HepG2 (cell line): Measurements from ENCODE around the gene NFIL3. TPM values are rescaled to one million over a fixed set of nuclear protein-coding genes. Genes with fewer than 3 reads are reported as not detected.

ENCODE experiments used
- ADNP ChIP-seq: sonication (generic); formaldehyde crosslinking; IDR thresholded peaks from 2 replicates; pipeline ENCODE4 v1.4.0; 2020; ENCODE audit warnings: missing genetic modification reagents
- ASH2L ChIP-seq: fragments of 300-600, 200-600 bp; sonication (generic); IDR thresholded peaks from 2 replicates; pipeline ENCODE4 v1.7.0; 2017; ENCODE audit warnings: low read depth, mild to moderate bottlenecking, moderate library complexity, mixed read lengths, low read length; ENCODE audit not compliant: insufficient read length
- E2F2 ChIP-seq: sonication (generic); formaldehyde crosslinking; IDR thresholded peaks from 2 replicates; pipeline ENCODE4 v1.4.0; 2020; ENCODE audit warnings: missing genetic modification reagents, borderline replicate concordance
- FOXO1 ChIP-seq: sonication (generic); formaldehyde crosslinking; IDR thresholded peaks from 2 replicates; pipeline ENCODE4 v1.4.0; 2020; ENCODE audit warnings: missing genetic modification reagents
- FOXP4 ChIP-seq: sonication (generic); formaldehyde crosslinking; IDR thresholded peaks from 2 replicates; pipeline ENCODE4 v1.4.0; 2020; ENCODE audit warnings: missing genetic modification reagents
- HDAC2 ChIP-seq: sonication (generic); formaldehyde crosslinking; IDR thresholded peaks from 2 replicates; pipeline ENCODE4 v1.4.0; 2020; ENCODE audit warnings: missing genetic modification reagents
- KAT8 ChIP-seq: IDR thresholded peaks from 2 replicates; pipeline ENCODE4 v1.6.1; 2016; ENCODE audit warnings: missing genetic modification reagents, missing compliant biosample characterization
- NAIF1 ChIP-seq: sonication (generic); formaldehyde crosslinking; IDR thresholded peaks from 2 replicates; pipeline ENCODE4 v1.5.0; 2020; ENCODE audit warnings: mild to moderate bottlenecking, missing genetic modification reagents, borderline replicate concordance
- PLSCR1 ChIP-seq: sonication (generic); formaldehyde crosslinking; IDR thresholded peaks from 2 replicates; pipeline ENCODE4 v1.5.0; 2020; ENCODE audit warnings: missing genetic modification reagents, mild to moderate bottlenecking, borderline replicate concordance
- RAD51 ChIP-seq: fragments of 450-650 bp; IDR thresholded peaks from 2 replicates; pipeline ENCODE4 v1.6.1; 2016; ENCODE audit warnings: borderline replicate concordance
- SPEN ChIP-seq: sonication (generic); formaldehyde crosslinking; IDR thresholded peaks from 2 replicates; pipeline ENCODE4 v1.5.1; 2020; ENCODE audit warnings: low read depth, mild to moderate bottlenecking, missing genetic modification reagents
- U2AF2 ChIP-seq: fragments of 200-400 bp; formaldehyde crosslinking; IDR thresholded peaks from 2 replicates; pipeline ENCODE4 v1.6.1; 2017; ENCODE audit warnings: low read depth, mild to moderate bottlenecking, low read length
- YY1 ChIP-seq: IDR thresholded peaks from 2 replicates; pipeline ENCODE4 v1.6.1; 2011; ENCODE audit warnings: low read length, low read depth, moderate library complexity, mild to moderate bottlenecking; ENCODE audit not compliant: insufficient read depth, insufficient replicate concordance
- ZBTB25 ChIP-seq: IDR thresholded peaks from 2 replicates; pipeline ENCODE4 v1.6.1; 2018; ENCODE audit warnings: missing genetic modification reagents
- ZNF280B ChIP-seq: sonication (generic); formaldehyde crosslinking; IDR thresholded peaks from 2 replicates; pipeline ENCODE4 v1.5.0; 2020; ENCODE audit warnings: missing genetic modification reagents, mild to moderate bottlenecking, borderline replicate concordance
- ZNF382 ChIP-seq: sonication (generic); formaldehyde crosslinking; IDR thresholded peaks from 2 replicates; pipeline ENCODE4 v1.5.0; 2020; ENCODE audit warnings: missing genetic modification reagents, mild to moderate bottlenecking, borderline replicate concordance
- ZNF619 ChIP-seq: sonication (generic); formaldehyde crosslinking; IDR thresholded peaks from 2 replicates; pipeline ENCODE4 v1.4.0; 2020; ENCODE audit warnings: mild to moderate bottlenecking, missing genetic modification reagents
- ZNF644 ChIP-seq: IDR thresholded peaks from 2 replicates; pipeline ENCODE4 v1.6.1; 2016; ENCODE audit warnings: low read depth
- ZNF776 ChIP-seq: sonication (generic); formaldehyde crosslinking; IDR thresholded peaks from 2 replicates; pipeline ENCODE4 v1.4.0; 2020; ENCODE audit warnings: mild to moderate bottlenecking, missing genetic modification reagents
- ZNF790 ChIP-seq: sonication (generic); formaldehyde crosslinking; IDR thresholded peaks from 2 replicates; pipeline ENCODE4 v1.8.0; 2022; ENCODE audit warnings: missing genetic modification reagents, mild to moderate bottlenecking, borderline replicate concordance
- polyA plus RNA-seq, 8 experiments: library from polyadenylated mRNA; depleted of rRNA in 3 of 8; stranded (reverse) in 7 of 8; unstranded in 1 of 8; fragments of >200 nt; fragmentation: Illumina TruSeq in 4 of 8; extraction: Trizol in 4 of 8; gene quantifications; 2 replicates each; pipeline versions ENCODE4 v1.2.1 to v1.2.3, GENCODE V29; 2011 to 2016; ENCODE audit warnings: low read depth in 4 of 8, missing spikeins in 1 of 8, mixed read lengths in 1 of 8; ENCODE audit not compliant: insufficient read depth in 1 of 8
- total RNA-seq, 5 experiments: library from RNA; depleted of rRNA; stranded (reverse); fragments of >200 nt; fragmentation: Illumina TruSeq; extraction: Trizol; gene quantifications; 2 replicates each; pipeline ENCODE4 v1.2.3, GENCODE V29; 2016; ENCODE audit warnings: low read depth in 1 of 5

Gene NFIL3
- total and polyA plus RNA-seq, 2 of the 13 experiments (the other 11 are each of a cell fraction or from before 2014, with no cell fraction given) = 46.6 to 54.2 TPM

GRCh38 chr9:91362051-91362611 is 61.5 kb downstream of the NFIL3 start (continued):
- no peak for TF ChIP-seq PLSCR1 (CRISPR knock-in tag)
- no peak for TF ChIP-seq ADNP (CRISPR knock-in tag)
- TF ChIP-seq ZNF644 (CRISPR knock-in tag) = 0 out of 2 replicates have a peak, but pooled peaks have one; percentile 29
- TF ChIP-seq ASH2L = peak; percentile 75
- no peak for TF ChIP-seq FOXO1 (CRISPR knock-in tag)
- no peak for TF ChIP-seq ZNF619 (CRISPR knock-in tag)
- no peak for TF ChIP-seq YY1
- peak; percentile 28; the same call in 1 of the 2 replicates for TF ChIP-seq ZBTB25 (CRISPR knock-in tag)
- no peak for TF ChIP-seq ZNF790 (CRISPR knock-in tag)
- no peak for TF ChIP-seq ZNF280B (CRISPR knock-in tag)
- no peak for TF ChIP-seq NAIF1 (CRISPR knock-in tag)
- TF ChIP-seq U2AF2 = no peak
- TF ChIP-seq RAD51 = no peak
- no peak for TF ChIP-seq ZNF382
- TF ChIP-seq E2F2 (CRISPR knock-in tag) = no peak
- no peak for TF ChIP-seq ZNF776 (CRISPR knock-in tag)
- TF ChIP-seq SPEN (CRISPR knock-in tag) = 0 out of 2 replicates have a peak, but pooled peaks have one; percentile 6
- TF ChIP-seq FOXP4 = no peak
- no peak for TF ChIP-seq HDAC2 (CRISPR knock-in tag)
- TF ChIP-seq KAT8 (CRISPR knock-in tag) = no peak
